Measurements from ENCODE around the gene NCR1.
A peak's percentile ranks its signal among the peaks of the same experiment; 100 is the strongest.
"Not testable (repeated sequence)": the region's sequence is repeated elsewhere in the genome, so short reads cannot be mapped to it uniquely, and the experiment has no call there.

The NCR1 gene

DNA sequence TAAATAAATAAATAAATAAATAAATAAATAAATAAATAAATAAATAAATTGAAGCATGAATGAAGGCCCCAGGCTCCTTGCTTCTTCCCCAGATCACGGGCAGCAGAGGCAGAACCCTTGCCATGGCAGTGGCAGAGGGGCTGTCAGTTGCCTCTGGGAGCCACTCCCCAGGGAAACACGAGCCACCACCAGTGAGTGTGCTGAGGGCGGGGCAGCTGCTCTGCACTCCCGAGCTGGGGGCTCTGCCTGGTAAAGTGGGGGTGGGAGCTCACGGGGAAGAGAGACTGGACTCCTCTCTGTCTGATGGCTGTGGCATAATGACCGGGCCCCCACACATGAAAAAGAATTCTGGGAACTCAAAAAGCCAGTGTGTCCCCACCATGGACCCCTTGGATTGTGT lies 24.1 kb upstream of the NCR1 start:
- Histone ChIP-seq H3K9ac (ENCODE audit: insufficient read length, low read depth) (no peak overlapping the region), H3K4me1 (ENCODE audit: insufficient read depth, insufficient read length) (peaks cover 4% of the 10 kb centered on the region), H3K27me3 (ENCODE audit: insufficient read depth, insufficient read length) (peaks cover 14% of the 10 kb centered on the region), H3K9me3 (ENCODE audit: insufficient read depth, low read length) (no peaks in the 10 kb centered on the region), H3K36me3 (ENCODE audit: insufficient read depth, insufficient read length, low read length) (no peaks in the 10 kb centered on the region), H3K4me3 (ENCODE audit: insufficient read length, low read depth) (no peak overlapping the region)
- DNase-seq (ENCODE audit: low read depth, low spot score) = no peak
- no peak for TF ChIP-seq YY1 (IDR thresholded peaks at IDR 0.05; ENCODE audit: insufficient read depth, insufficient read length)
- TF ChIP-seq ZNF274 (IDR thresholded peaks at IDR 0.05; ENCODE audit: low read depth, low read length) = no peak

DNA sequence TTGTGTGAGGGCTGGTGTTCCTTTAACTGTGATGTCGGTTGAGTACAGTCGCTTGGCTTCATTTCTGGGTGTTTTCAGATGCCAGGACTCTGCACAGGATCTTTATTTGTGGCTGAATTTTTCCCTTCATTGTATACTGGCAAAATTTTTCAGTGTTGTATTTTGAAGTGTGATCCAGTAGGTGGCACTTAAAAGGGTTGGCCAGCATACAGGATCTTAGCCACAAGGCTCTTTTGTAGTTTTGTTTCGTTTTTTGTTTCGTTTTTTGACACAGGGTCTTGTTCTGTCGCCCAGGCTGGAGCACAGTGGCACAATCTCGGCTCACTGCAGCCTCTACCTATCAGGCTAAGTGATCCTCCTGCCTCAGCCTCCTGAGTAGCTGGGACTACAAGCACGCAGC lies 23.2 kb upstream of the NCR1 start:
- H3K36me3 ChIP-seq (ENCODE audit: insufficient read depth, insufficient read length, low read length) = no peaks in the 10 kb centered on the region
- DNase-seq (ENCODE audit: low read depth, low spot score) = no peak
- no peak overlapping the region for H3K9ac ChIP-seq (ENCODE audit: insufficient read length, low read depth)
- H3K9me3 ChIP-seq (ENCODE audit: insufficient read depth, low read length) = no peaks in the 10 kb centered on the region
- peaks cover 14% of the 10 kb centered on the region for H3K27me3 ChIP-seq (ENCODE audit: insufficient read depth, insufficient read length)
- H3K4me3 ChIP-seq (ENCODE audit: insufficient read length, low read depth) = no peak overlapping the region
- TF ChIP-seq SUZ12 (IDR thresholded peaks at IDR 0.05; ENCODE audit: extremely low read depth, insufficient read depth, insufficient read length) = no peak
- TF ChIP-seq YY1 (IDR thresholded peaks at IDR 0.05; ENCODE audit: insufficient read depth, insufficient read length) = no peak
- TF ChIP-seq ZNF274 (IDR thresholded peaks at IDR 0.05; ENCODE audit: low read depth, low read length) = no peak
- peaks cover 4% of the 10 kb centered on the region for H3K4me1 ChIP-seq (ENCODE audit: insufficient read depth, insufficient read length)

DNA sequence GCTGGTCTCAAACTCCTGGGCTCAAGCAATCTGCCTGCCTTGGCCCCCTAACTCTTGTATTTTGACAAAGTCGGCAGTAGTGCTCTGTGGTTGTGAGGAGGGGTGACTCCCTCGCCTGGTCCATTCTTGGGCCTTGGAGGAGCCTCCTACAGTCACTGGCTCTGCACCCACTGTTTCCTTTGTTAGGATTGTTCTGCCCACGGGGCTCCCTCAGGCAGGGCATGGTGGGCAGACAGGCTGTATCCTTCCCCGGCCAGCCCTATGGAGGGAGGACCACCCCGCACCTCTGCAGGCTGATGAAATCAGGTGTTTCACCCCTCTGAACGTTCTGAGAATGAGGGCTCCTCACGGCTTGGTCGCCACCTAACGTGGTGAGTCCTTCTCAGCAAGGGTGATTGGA lies 22.7 kb upstream of the NCR1 start:
- TF ChIP-seq ZNF274 (IDR thresholded peaks at IDR 0.05; ENCODE audit: low read depth, low read length) = no peak
- no peak for TF ChIP-seq SUZ12 (IDR thresholded peaks at IDR 0.05; ENCODE audit: extremely low read depth, insufficient read depth, insufficient read length)
- TF ChIP-seq YY1 (IDR thresholded peaks at IDR 0.05; ENCODE audit: insufficient read depth, insufficient read length) = no peak
- no peak overlapping the region for H3K4me3 ChIP-seq (ENCODE audit: insufficient read length, low read depth)
- peaks cover 4% of the 10 kb centered on the region for H3K4me1 ChIP-seq (ENCODE audit: insufficient read depth, insufficient read length)
- H3K9ac ChIP-seq (ENCODE audit: insufficient read length, low read depth) = no peak overlapping the region
- H3K27me3 ChIP-seq (ENCODE audit: insufficient read depth, insufficient read length) = peaks cover 14% of the 10 kb centered on the region
- no peak for DNase-seq (ENCODE audit: low read depth, low spot score)
- no peaks in the 10 kb centered on the region for H3K36me3 ChIP-seq (ENCODE audit: insufficient read depth, insufficient read length, low read length)
- no peaks in the 10 kb centered on the region for H3K9me3 ChIP-seq (ENCODE audit: insufficient read depth, low read length)

DNA sequence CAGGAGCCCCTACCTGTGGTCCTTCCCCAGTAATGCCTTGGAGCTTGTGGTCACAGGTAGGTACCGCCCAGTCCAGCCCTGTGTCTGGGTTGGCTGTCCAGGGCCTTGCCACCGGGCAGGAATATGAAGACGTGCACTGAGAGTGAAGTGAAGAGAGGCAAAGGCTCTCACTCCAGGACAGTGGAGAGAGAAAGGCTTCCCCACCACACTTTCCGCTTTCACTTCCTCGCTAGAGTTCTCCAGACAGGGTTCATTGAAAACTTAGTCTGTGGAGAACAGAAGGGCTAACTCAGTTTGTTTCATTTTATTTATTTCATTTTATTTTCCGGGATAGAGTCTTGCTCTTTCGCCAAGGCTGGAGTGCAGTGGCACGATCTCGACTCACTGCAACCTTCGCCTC lies 17.7 kb upstream of the NCR1 start:
- H3K9ac ChIP-seq (ENCODE audit: insufficient read length, low read depth) = no peak overlapping the region
- H3K4me1 ChIP-seq (ENCODE audit: insufficient read depth, insufficient read length) = no peaks in the 10 kb centered on the region
- no peaks in the 10 kb centered on the region for H3K9me3 ChIP-seq (ENCODE audit: insufficient read depth, low read length)
- H3K27me3 ChIP-seq (ENCODE audit: insufficient read depth, insufficient read length) = no peaks in the 10 kb centered on the region
- no peak overlapping the region for H3K4me3 ChIP-seq (ENCODE audit: insufficient read length, low read depth)
- H3K36me3 ChIP-seq (ENCODE audit: insufficient read depth, insufficient read length, low read length) = no peaks in the 10 kb centered on the region
- no peak for DNase-seq (ENCODE audit: low read depth, low spot score)
- no peak for TF ChIP-seq YY1 (IDR thresholded peaks at IDR 0.05; ENCODE audit: insufficient read depth, insufficient read length)
- no peak for TF ChIP-seq ZNF274 (IDR thresholded peaks at IDR 0.05; ENCODE audit: low read depth, low read length)
- no peak for TF ChIP-seq SUZ12 (IDR thresholded peaks at IDR 0.05; ENCODE audit: extremely low read depth, insufficient read depth, insufficient read length)

DNA sequence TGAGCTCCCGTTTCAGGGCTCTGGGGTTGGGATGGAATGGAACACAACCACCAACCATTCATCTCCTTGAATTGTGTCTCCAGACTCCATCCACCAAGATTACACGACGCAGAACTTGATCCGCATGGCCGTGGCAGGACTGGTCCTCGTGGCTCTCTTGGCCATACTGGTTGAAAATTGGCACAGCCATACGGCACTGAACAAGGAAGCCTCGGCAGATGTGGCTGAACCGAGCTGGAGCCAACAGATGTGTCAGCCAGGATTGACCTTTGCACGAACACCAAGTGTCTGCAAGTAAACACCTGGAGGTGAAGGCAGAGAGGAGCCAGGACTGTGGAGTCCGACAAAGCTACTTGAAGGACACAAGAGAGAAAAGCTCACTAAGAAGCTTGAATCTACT lies 16.4 kb upstream of the NCR1 start:
- TF ChIP-seq YY1 (IDR thresholded peaks at IDR 0.05; ENCODE audit: insufficient read depth, insufficient read length) = no peak
- TF ChIP-seq SUZ12 (IDR thresholded peaks at IDR 0.05; ENCODE audit: extremely low read depth, insufficient read depth, insufficient read length) = no peak
- no peak for TF ChIP-seq ZNF274 (IDR thresholded peaks at IDR 0.05; ENCODE audit: low read depth, low read length)
- DNase-seq (ENCODE audit: low read depth, low spot score) = no peak
- no peak overlapping the region for H3K9ac ChIP-seq (ENCODE audit: insufficient read length, low read depth)

DNA sequence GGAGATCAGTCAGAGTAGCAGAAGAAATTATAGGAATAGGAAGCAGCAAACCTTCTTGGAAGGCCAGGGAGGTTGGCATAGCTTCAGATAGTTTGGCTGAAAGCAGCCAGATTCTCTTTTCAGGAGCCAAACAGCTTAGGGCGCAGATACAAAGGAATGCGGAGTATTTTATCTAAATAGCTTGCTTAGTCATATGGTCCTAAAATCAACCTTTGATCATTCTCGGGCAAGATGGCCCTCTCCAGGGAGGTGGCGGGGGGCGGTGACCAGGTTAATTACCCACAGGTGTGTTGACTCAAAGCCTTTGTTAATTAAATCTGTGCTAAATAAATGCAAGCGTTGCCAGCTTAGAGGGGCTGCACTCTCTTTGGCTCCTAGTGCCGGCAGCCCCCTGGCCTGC lies 12.5 kb upstream of the NCR1 start:
- peaks cover 2% of the 10 kb centered on the region for H3K4me1 ChIP-seq (ENCODE audit: insufficient read depth, insufficient read length)
- peak; percentile 16 for DNase-seq (ENCODE audit: low read depth, low spot score)
- no peaks in the 10 kb centered on the region for H3K9me3 ChIP-seq (ENCODE audit: insufficient read depth, low read length)
- TF ChIP-seq SUZ12 (IDR thresholded peaks at IDR 0.05; ENCODE audit: extremely low read depth, insufficient read depth, insufficient read length) (no peak), YY1 (IDR thresholded peaks at IDR 0.05; ENCODE audit: insufficient read depth, insufficient read length) (no peak), ZNF274 (IDR thresholded peaks at IDR 0.05; ENCODE audit: low read depth, low read length) (no peak)
- no peaks in the 10 kb centered on the region for H3K27me3 ChIP-seq (ENCODE audit: insufficient read depth, insufficient read length)
- H3K36me3 ChIP-seq (ENCODE audit: insufficient read depth, insufficient read length, low read length) = no peaks in the 10 kb centered on the region
- H3K9ac ChIP-seq (ENCODE audit: insufficient read length, low read depth) = no peak overlapping the region
- no peak overlapping the region for H3K4me3 ChIP-seq (ENCODE audit: insufficient read length, low read depth)

More for the DNA sequence above, 16.4 kb upstream of the NCR1 start:
- Histone ChIP-seq H3K27me3 (ENCODE audit: insufficient read depth, insufficient read length) (no peaks in the 10 kb centered on the region), H3K36me3 (ENCODE audit: insufficient read depth, insufficient read length, low read length) (no peaks in the 10 kb centered on the region), H3K4me1 (ENCODE audit: insufficient read depth, insufficient read length) (no peaks in the 10 kb centered on the region), H3K4me3 (ENCODE audit: insufficient read length, low read depth) (no peak overlapping the region), H3K9me3 (ENCODE audit: insufficient read depth, low read length) (no peaks in the 10 kb centered on the region)

DNA sequence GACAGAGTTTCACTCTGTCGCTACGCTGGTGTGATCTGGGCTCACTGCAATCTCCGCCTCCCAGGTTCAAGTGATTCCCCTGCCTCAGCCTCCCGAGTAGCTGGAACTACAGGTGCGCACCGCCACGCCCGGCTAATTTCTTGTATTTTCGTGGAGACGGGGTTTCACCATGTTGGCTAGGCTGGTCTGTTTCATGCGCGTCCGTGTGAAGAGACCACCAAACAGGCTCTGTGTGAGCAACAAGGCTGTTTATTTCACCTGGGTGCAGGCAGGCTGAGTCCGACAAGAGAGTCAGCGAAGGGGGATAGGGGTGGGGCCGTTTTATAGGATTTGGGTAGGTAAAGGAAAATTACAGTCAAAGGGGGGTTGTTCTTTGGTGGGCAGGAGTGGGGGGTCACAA lies 11.8 kb upstream of the NCR1 start:
- H3K9ac ChIP-seq (ENCODE audit: insufficient read length, low read depth); DNase-seq (ENCODE audit: low read depth, low spot score); H3K4me1 ChIP-seq (ENCODE audit: insufficient read depth, insufficient read length); H3K4me3 ChIP-seq (ENCODE audit: insufficient read length, low read depth); H3K36me3 ChIP-seq (ENCODE audit: insufficient read depth, insufficient read length, low read length); H3K27me3 ChIP-seq (ENCODE audit: insufficient read depth, insufficient read length); H3K9me3 ChIP-seq (ENCODE audit: insufficient read depth, low read length): not testable (repeated sequence)

DNA sequence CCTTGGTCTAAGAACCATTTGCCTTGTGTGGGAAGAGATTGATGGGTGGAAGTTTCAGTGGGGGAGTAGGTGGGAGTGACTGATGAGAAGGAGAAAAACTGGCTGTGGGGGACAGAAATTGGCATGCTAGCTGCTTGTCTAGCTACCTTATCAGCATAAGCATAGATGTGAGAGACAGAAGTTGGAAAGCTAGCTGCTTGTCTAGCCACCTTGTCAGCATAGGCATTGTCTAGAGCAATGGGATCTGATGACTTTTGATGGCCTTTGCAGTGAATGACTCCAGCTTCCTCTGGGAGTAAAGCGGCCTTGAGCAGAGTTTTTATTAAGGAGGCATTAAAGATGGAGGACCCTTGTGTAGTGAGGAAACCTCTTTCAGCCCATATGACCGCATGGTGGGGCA lies 9.9 kb upstream of the NCR1 start:
- H3K9ac ChIP-seq (ENCODE audit: insufficient read length, low read depth) = no peak overlapping the region
- no peak for DNase-seq (ENCODE audit: low read depth, low spot score)
- peaks cover 2% of the 10 kb centered on the region for H3K4me1 ChIP-seq (ENCODE audit: insufficient read depth, insufficient read length)
- no peak overlapping the region for H3K4me3 ChIP-seq (ENCODE audit: insufficient read length, low read depth)
- no peak for TF ChIP-seq SUZ12 (IDR thresholded peaks at IDR 0.05; ENCODE audit: extremely low read depth, insufficient read depth, insufficient read length)
- TF ChIP-seq ZNF274 (IDR thresholded peaks at IDR 0.05; ENCODE audit: low read depth, low read length) = no peak
- no peak for TF ChIP-seq YY1 (IDR thresholded peaks at IDR 0.05; ENCODE audit: insufficient read depth, insufficient read length)
- H3K36me3 ChIP-seq (ENCODE audit: insufficient read depth, insufficient read length, low read length) = no peaks in the 10 kb centered on the region
- no peaks in the 10 kb centered on the region for H3K27me3 ChIP-seq (ENCODE audit: insufficient read depth, insufficient read length)
- no peaks in the 10 kb centered on the region for H3K9me3 ChIP-seq (ENCODE audit: insufficient read depth, low read length)

DNA sequence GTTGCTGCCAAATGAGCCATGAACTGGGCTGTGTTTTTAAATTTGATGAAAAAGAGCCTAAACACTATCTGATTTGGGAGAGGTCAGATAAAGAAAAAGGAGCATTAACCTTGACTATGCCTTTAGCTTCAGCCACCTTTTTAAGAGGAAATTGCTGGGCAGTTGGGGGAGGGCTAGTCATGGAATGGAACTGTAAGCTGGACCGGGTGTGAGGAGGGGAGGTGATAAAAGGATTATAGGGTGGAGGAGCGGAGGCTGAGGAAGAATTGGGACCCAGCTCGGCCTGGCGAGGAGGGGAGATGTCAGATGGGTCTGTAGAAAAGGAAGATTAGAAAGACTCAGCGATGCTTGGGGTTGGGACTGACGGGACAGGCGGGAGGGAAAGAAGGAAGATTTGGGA lies 7.3 kb upstream of the NCR1 start:
- DNase-seq (ENCODE audit: low read depth, low spot score); H3K36me3 ChIP-seq (ENCODE audit: insufficient read depth, insufficient read length, low read length); H3K9ac ChIP-seq (ENCODE audit: insufficient read length, low read depth); H3K4me3 ChIP-seq (ENCODE audit: insufficient read length, low read depth); H3K27me3 ChIP-seq (ENCODE audit: insufficient read depth, insufficient read length); H3K4me1 ChIP-seq (ENCODE audit: insufficient read depth, insufficient read length); H3K9me3 ChIP-seq (ENCODE audit: insufficient read depth, low read length): not testable (repeated sequence)

DNA sequence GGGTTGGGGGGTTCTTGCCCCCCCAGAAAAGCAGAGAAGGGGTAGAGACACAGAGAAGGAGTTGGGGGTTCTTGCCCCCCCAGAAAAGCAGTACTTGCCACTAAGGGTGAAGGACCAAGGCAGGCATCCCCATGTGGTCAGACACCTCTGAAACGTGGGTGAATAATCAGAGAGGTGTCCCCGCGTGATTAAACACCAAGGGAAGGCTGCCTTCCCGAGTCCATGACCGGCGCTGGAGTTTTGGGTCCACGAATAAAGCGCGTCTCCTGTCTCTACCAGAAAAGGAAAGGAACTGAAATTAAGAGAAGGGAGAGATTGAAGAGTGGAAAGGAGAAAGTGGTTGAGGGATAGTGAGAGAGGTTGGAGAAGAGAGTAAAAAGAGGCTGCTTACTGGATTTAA lies 6.3 kb upstream of the NCR1 start:
- H3K4me1 ChIP-seq (ENCODE audit: insufficient read depth, insufficient read length); DNase-seq (ENCODE audit: low read depth, low spot score); H3K4me3 ChIP-seq (ENCODE audit: insufficient read length, low read depth); H3K27me3 ChIP-seq (ENCODE audit: insufficient read depth, insufficient read length); H3K9me3 ChIP-seq (ENCODE audit: insufficient read depth, low read length); H3K9ac ChIP-seq (ENCODE audit: insufficient read length, low read depth); H3K36me3 ChIP-seq (ENCODE audit: insufficient read depth, insufficient read length, low read length): not testable (repeated sequence)

DNA sequence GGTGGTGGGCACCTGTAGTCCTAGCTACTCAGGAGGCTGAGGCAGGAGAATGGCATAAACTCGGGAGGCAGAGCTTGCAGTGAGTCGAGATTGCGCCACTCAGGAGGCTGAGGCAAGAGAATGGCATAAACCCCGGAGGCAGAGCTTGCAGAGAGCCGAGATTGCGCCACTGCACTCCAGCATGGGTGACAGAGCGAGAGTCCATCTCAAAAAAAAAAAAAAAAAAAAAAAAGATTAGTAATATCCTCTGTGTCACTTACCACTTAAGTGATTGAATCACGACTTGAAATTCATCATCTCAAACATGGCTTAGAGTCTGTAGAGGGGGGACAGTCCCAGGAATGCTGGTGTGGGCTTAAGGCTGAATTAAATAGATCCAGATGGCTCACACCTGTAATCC lies 4.8 kb upstream of the NCR1 start:
- not testable (repeated sequence) for H3K36me3 ChIP-seq (ENCODE audit: insufficient read depth, insufficient read length, low read length); H3K9me3 ChIP-seq (ENCODE audit: insufficient read depth, low read length); H3K4me1 ChIP-seq (ENCODE audit: insufficient read depth, insufficient read length); H3K9ac ChIP-seq (ENCODE audit: insufficient read length, low read depth); DNase-seq (ENCODE audit: low read depth, low spot score); H3K4me3 ChIP-seq (ENCODE audit: insufficient read length, low read depth); H3K27me3 ChIP-seq (ENCODE audit: insufficient read depth, insufficient read length)
